Measurements from ENCODE around the gene GRIN3A.

The GRIN3A gene

DNA sequence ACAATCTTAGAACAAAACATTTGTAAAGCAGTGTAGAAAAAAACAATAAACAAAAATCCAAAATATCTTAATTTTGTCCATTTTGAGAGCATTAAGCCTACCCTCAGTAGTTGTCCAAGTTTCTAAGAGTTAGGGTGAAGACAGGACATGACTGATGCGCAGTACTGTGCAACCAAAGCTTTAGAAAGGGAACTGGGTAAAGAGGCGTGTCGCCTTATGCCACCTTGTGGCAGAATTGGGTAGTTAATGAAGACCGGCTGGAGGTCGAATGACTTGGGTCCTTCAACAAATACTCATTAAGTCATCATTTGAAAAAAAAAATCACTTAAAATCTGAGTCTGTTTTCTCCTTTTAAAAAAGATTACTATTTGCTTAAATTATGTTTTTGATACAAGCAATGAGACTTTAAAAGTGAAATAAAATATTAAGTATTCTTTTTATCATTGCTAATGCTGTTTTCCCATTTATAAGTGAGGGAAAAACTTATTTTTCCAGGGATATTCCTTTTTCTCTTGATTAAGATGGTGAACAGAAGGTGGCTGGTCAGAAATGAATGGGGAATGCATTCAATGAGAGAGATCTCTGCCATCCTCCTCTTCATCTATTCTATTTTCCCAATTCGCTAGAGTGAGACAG, 208.3 kb downstream of the GRIN3A start:
- TF ChIP-seq RAD21 (IDR thresholded peaks at IDR 0.05; ENCODE audit: low read depth) (peak; percentile 77), EGR1 (IDR thresholded peaks at IDR 0.05) (no peak)

DNA sequence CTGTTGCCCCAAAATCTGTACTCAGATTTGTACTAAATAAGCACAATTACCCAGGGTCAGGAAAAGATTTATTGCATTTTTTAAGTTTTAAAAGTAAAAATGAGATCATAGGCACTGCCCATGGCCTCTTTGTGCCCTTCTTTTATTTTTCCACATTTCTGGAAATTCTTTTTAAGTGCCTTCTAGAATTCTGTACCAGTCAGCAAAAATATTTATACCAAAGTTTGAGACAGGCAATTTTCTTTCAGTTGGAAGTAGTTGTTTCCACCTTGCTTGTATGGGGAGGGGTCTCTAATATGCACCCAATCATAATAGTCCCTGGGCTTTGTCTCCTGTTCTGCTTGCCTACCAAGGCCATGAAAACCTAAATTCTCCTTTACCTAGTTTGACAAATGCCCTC, 210.4 kb downstream of the GRIN3A start:
- TF ChIP-seq, protein P1, sequence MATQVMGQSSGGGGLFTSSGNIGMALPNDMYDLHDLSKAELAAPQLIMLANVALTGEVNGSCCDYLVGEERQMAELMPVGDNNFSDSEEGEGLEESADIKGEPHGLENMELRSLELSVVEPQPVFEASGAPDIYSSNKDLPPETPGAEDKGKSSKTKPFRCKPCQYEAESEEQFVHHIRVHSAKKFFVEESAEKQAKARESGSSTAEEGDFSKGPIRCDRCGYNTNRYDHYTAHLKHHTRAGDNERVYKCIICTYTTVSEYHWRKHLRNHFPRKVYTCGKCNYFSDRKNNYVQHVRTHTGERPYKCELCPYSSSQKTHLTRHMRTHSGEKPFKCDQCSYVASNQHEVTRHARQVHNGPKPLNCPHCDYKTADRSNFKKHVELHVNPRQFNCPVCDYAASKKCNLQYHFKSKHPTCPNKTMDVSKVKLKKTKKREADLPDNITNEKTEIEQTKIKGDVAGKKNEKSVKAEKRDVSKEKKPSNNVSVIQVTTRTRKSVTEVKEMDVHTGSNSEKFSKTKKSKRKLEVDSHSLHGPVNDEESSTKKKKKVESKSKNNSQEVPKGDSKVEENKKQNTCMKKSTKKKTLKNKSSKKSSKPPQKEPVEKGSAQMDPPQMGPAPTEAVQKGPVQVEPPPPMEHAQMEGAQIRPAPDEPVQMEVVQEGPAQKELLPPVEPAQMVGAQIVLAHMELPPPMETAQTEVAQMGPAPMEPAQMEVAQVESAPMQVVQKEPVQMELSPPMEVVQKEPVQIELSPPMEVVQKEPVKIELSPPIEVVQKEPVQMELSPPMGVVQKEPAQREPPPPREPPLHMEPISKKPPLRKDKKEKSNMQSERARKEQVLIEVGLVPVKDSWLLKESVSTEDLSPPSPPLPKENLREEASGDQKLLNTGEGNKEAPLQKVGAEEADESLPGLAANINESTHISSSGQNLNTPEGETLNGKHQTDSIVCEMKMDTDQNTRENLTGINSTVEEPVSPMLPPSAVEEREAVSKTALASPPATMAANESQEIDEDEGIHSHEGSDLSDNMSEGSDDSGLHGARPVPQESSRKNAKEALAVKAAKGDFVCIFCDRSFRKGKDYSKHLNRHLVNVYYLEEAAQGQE (IDR thresholded peaks at IDR 0.05; ENCODE audit: low read depth): no peak
- TF ChIP-seq FOXM1 (IDR thresholded peaks at IDR 0.05; ENCODE audit: borderline replicate concordance, low read depth) (no peak), TEAD4 (IDR thresholded peaks at IDR 0.05) (no peak), CREB1 (IDR thresholded peaks at IDR 0.05; ENCODE audit: low read depth) (no peak), YY1 (IDR thresholded peaks at IDR 0.05; ENCODE audit: low read depth) (no peak), EP300 (IDR thresholded peaks at IDR 0.05; ENCODE audit: borderline replicate concordance) (no peak), NFIC (IDR thresholded peaks at IDR 0.05) (no peak), TAF1 (IDR thresholded peaks at IDR 0.05; ENCODE audit: low read depth) (no peak), EGR1 (IDR thresholded peaks at IDR 0.05) (no peak), RAD21 (IDR thresholded peaks at IDR 0.05; ENCODE audit: low read depth) (no peak), TCF12 (IDR thresholded peaks at IDR 0.05; ENCODE audit: low read depth) (no peak), ZBTB7A (IDR thresholded peaks at IDR 0.05; ENCODE audit: low read depth) (no peak), CEBPB (IDR thresholded peaks at IDR 0.05) (no peak)
- TF ChIP-seq, protein P2, sequence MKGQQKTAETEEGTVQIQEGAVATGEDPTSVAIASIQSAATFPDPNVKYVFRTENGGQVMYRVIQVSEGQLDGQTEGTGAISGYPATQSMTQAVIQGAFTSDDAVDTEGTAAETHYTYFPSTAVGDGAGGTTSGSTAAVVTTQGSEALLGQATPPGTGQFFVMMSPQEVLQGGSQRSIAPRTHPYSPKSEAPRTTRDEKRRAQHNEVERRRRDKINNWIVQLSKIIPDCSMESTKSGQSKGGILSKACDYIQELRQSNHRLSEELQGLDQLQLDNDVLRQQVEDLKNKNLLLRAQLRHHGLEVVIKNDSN (IDR thresholded peaks at IDR 0.05): no peak
- TF ChIP-seq, protein P3, sequence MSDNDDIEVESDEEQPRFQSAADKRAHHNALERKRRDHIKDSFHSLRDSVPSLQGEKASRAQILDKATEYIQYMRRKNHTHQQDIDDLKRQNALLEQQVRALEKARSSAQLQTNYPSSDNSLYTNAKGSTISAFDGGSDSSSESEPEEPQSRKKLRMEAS (IDR thresholded peaks at IDR 0.05): no peak

DNA sequence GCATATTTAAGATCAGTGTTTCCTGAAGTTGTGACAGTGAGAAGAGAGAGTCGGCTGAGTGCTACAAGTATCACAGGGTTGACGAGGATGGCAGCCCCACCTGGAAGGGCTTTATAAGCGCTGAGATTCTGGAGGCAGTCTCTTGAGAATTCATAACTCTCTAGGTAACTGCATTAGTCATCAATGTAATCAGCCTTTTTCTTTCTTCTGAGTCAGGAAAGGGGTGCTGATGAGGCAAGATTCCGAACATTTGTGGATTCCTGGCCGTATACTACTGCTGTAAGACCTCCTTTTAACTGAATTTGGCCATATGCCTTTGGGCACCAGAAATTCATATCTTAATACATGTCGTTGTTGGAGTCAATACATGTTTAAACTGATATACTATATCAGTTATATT, 211.4 kb downstream of the GRIN3A start:
- TF ChIP-seq, protein P1 (IDR thresholded peaks at IDR 0.05; ENCODE audit: low read depth): no peak
- no peak for TF ChIP-seq FOXM1 (IDR thresholded peaks at IDR 0.05; ENCODE audit: borderline replicate concordance, low read depth)

DNA sequence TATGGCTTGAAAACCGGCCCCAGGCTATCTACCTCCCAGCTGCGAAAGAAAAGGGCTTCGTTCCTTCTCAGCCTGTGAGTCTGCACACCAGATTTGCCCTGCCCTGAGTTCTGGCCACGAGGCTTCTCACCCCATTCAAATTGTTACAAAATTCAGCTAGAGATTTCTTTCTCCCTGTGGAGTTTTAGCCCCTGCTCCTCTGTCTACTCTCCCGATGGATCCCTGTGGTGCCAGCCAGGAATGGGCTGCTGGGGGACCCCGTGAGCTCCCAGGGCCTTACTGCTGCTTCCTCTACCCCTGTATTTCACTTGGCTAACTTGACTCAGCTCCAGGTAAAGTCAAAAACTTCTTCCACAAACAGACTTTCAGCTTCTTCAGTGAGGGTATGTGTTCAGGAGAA, 214.1 kb downstream of the GRIN3A start:
- TF ChIP-seq, protein P2 (IDR thresholded peaks at IDR 0.05): no peak
- TF ChIP-seq TCF12 (IDR thresholded peaks at IDR 0.05; ENCODE audit: low read depth) (no peak), CREB1 (IDR thresholded peaks at IDR 0.05; ENCODE audit: low read depth) (no peak), EP300 (IDR thresholded peaks at IDR 0.05; ENCODE audit: borderline replicate concordance) (no peak), ZBTB7A (IDR thresholded peaks at IDR 0.05; ENCODE audit: low read depth) (no peak), NFIC (IDR thresholded peaks at IDR 0.05) (no peak)
- TF ChIP-seq, protein P3 (IDR thresholded peaks at IDR 0.05): no peak
